SU-DHL-6 (cell line): ENCODE data around the gene LPCAT2.

Experiments used
- EZH2phosphoT487 ChIP-seq: fragments of 200-600 bp; sonication (generic), shearing (Covaris generic); conservative IDR thresholded peaks from 2 replicates; pipeline ENCODE4 v1.6.1; 2018; ENCODE audit warnings: mild to moderate bottlenecking, antibody characterized with exemption, low read length, moderate library complexity, mixed read lengths
- TF ChIP-seq, protein P1 (sequence below): fragments of 200-600 bp; sonication (generic); IDR thresholded peaks from one replicate; pipeline ENCODE4 v1.5.1; 2017; ENCODE audit warnings: antibody characterized with exemption, mild to moderate bottlenecking, low read length, moderate library complexity; ENCODE audit not compliant: insufficient read depth, poor library complexity, severe bottlenecking

DNA sequence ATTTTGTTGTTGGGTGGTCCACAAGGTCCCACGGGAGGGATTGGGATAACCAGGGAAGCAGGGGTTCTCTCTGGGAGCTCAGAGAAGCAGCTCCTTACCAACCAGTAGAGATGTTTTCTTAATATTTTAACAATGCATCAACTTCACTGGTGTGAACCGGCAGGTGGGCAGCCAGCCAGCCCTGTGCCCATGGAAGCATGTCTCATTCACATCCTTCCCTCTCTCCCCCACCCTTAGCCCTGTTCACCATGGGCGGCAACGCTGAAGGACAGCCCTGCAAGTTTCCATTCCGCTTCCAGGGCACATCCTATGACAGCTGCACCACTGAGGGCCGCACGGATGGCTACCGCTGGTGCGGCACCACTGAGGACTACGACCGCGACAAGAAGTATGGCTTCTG, 20.6 kb upstream of the LPCAT2 start:
- TF ChIP-seq, protein P1, sequence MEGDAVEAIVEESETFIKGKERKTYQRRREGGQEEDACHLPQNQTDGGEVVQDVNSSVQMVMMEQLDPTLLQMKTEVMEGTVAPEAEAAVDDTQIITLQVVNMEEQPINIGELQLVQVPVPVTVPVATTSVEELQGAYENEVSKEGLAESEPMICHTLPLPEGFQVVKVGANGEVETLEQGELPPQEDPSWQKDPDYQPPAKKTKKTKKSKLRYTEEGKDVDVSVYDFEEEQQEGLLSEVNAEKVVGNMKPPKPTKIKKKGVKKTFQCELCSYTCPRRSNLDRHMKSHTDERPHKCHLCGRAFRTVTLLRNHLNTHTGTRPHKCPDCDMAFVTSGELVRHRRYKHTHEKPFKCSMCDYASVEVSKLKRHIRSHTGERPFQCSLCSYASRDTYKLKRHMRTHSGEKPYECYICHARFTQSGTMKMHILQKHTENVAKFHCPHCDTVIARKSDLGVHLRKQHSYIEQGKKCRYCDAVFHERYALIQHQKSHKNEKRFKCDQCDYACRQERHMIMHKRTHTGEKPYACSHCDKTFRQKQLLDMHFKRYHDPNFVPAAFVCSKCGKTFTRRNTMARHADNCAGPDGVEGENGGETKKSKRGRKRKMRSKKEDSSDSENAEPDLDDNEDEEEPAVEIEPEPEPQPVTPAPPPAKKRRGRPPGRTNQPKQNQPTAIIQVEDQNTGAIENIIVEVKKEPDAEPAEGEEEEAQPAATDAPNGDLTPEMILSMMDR, result no peak
- TF ChIP-seq EZH2phosphoT487, result no peak
